Psoas muscle (tissue), 8 donors: ENCODE results near the gene ABCA13. TPM values are rescaled to one million over a fixed set of nuclear protein-coding genes. Genes with fewer than 3 reads are reported as not detected.

Source experiments
- ATAC-seq, 4 donors: fragments of 200-7000 bp; cut with Tn5 transposase; one replicate each; pipeline ENCODE4 v1.9.1; 2020; ENCODE audit warnings: moderate library complexity in 3 of 4, mild to moderate bottlenecking in 2 of 4
- DNase-seq, 2 donors: peaks; one replicate each; pipeline ENCODE4 v3.0.0-alpha.2; 2020
- H3K27ac ChIP-seq: fragments of 200-600 bp; one replicate; pipeline ENCODE4 v1.8.0; 2022
- H3K27me3 ChIP-seq, 3 donors: fragments of 200-600 bp in 1 of 3; one replicate each; pipeline versions ENCODE4 v1.6.1 to v1.8.0; 2013 to 2022; ENCODE audit warnings: low read length in 2 of 3, mild to moderate bottlenecking in 2 of 3, moderate library complexity in 1 of 3; ENCODE audit not compliant: insufficient read depth in 3 of 3
- H3K36me3 ChIP-seq, 2 donors: fragments of 200-600 bp in 1 of 2; one replicate each; pipeline versions ENCODE4 v1.6.1 to v1.8.0; 2013 to 2022; ENCODE audit warnings: low read depth in 1 of 2, mild to moderate bottlenecking in 1 of 2, moderate library complexity in 1 of 2; ENCODE audit not compliant: insufficient read depth in 1 of 2
- H3K4me1 ChIP-seq: fragments of 200-600 bp; one replicate; pipeline ENCODE4 v1.8.0; 2022
- H3K4me3 ChIP-seq: fragments of 200-600 bp; one replicate; pipeline ENCODE4 v1.8.0; 2022; ENCODE audit warnings: mild to moderate bottlenecking
- H3K9me3 ChIP-seq: fragments of 200-600 bp; one replicate; pipeline ENCODE4 v1.8.0; 2022
- CTCF ChIP-seq: fragments of 200-600 bp; IDR thresholded peaks from one replicate; pipeline ENCODE4 v1.8.0; 2022; ENCODE audit warnings: antibody characterized with exemption
- WGBS, 3 donors: extraction: QIAGEN DNeasy Blood & Tissue Kit; methylation state at CpG; one replicate each; pipeline versions ENCODE4 v1.1.6 to v1.1.7; 2013; 5-methylcytosine and 5-hydroxymethylcytosine counted together
- intact Hi-C, 2 donors: fragments of 100-400 bp; cut with DNase I; formaldehyde crosslinking; loops; one replicate each; pipeline versions ENCODE4 v1.11.0 to v1.14.2; 2022
- polyA plus RNA-seq, 3 donors: library from polyadenylated mRNA; stranded (reverse); fragments of 200-250 nt; gene quantifications; one replicate each; pipeline ENCODE4 v1.2.3, GENCODE V29; 2013
- total RNA-seq, 4 donors: library from RNA; stranded (reverse); fragmentation: NEBNext Ultra II Directional in 2 of 4; extraction: Animal tissue kit (Norgen Biotek cat#: 25700) in 2 of 4; gene quantifications; one replicate each; pipeline versions ENCODE4 v1.2.1 to v1.2.4, GENCODE V29; 2021 to 2023
- donor health status: healthy with polysubstance abuse.
- donor health status: DM: no; HTN: no; CAD: no; lungs with moderate emphysema.
- donor health status: Bipolar disorder and iron deficiency.
- donor health status: healthy.
- donor health status: DM: yes; HTN: yes; CAD: no.
- donor health status: DM: no; HTN: no; CAD: no.
- donor health status: DM: no; HTN: no; CAD: no.
- donor health status: DM: yes; HTN: yes; CAD: no.

Gene ABCA13
- total and polyA plus RNA-seq, 7 donors: 0.06 to 0.12 (median 0.10) TPM; not detected in 4

GRCh38 chr7:48441848-48442492 lies 270.7 kb downstream of the ABCA13 start:
- no peak for TF ChIP-seq CTCF
- Histone ChIP-seq H3K9me3 (peaks cover 3% of the 10 kb centered on the region), H3K4me3 (no peak overlapping the region), H3K36me3 (no peaks in the 10 kb centered on the region), H3K27ac (no peak overlapping the region), H3K4me1 (no peaks in the 10 kb centered on the region), H3K27me3 (no peaks in the 10 kb centered on the region)
- intact Hi-C loops: no loop called here
- DNase-seq (no peak), ATAC-seq (no peak)
- WGBS, 3 donors: 81 to 86% (median 83%) methylated on average over 8 of the region's 8 CpGs

- DNase-seq (no peak), ATAC-seq (no peak)
- no peaks in the 10 kb centered on the region for H3K27me3 ChIP-seq
- H3K4me1 ChIP-seq: no peaks in the 10 kb centered on the region
- 88 to 92% (median 90%) methylated on average over 5 of the region's 5 CpGs for WGBS, 3 donors
- peaks cover 3% of the 10 kb centered on the region for H3K9me3 ChIP-seq
- H3K36me3 ChIP-seq: no peaks in the 10 kb centered on the region
- no peak for TF ChIP-seq CTCF
- H3K4me3 ChIP-seq: no peak overlapping the region
- H3K27ac ChIP-seq: no peak overlapping the region
- intact Hi-C loops: no loop called here
Observed at GRCh38 chr7:48443051-48443450, 271.8 kb downstream of the ABCA13 start.

- intact Hi-C loops: no loop called here
- DNase-seq: no peak
- ATAC-seq: no peak
Observed at GRCh38 chr7:48446721-48447120, 275.5 kb downstream of the ABCA13 start.

GRCh38 chr7:48452218-48452617 lies 281.0 kb downstream of the ABCA13 start:
- intact Hi-C loops: no loop called here

More at GRCh38 chr7:48446721-48447120, 275.5 kb downstream of the ABCA13 start:
- Histone ChIP-seq H3K27ac (no peak overlapping the region), H3K4me3 (no peak overlapping the region), H3K4me1 (no peaks in the 10 kb centered on the region), H3K9me3 (no peaks in the 10 kb centered on the region), H3K27me3 (no peaks in the 10 kb centered on the region), H3K36me3 (no peaks in the 10 kb centered on the region)
- TF ChIP-seq CTCF: no peak

More at GRCh38 chr7:48452218-48452617, 281.0 kb downstream of the ABCA13 start:
- Histone ChIP-seq H3K4me1 (no peaks in the 10 kb centered on the region), H3K4me3 (no peak overlapping the region), H3K36me3 (no peaks in the 10 kb centered on the region), H3K27ac (no peak overlapping the region), H3K9me3 (no peaks in the 10 kb centered on the region), H3K27me3 (no peaks in the 10 kb centered on the region)
- WGBS, 3 donors: 61 to 70% (median 66%) methylated on average over 1 of the region's 1 CpG
- ATAC-seq: no peak
- DNase-seq: no peak
- no peak for TF ChIP-seq CTCF
